Measurements from ENCODE around the gene VHLL.

GRCh38 chr1:156337052-156337887, 38.2 kb upstream of the VHLL start:
- TF ChIP-seq CTCF (IDR thresholded peaks at IDR 0.05) (no peak), POLR2A (IDR thresholded peaks at IDR 0.05) (no peak)

Data from esophagus squamous epithelium (tissue), 4 donors.